Germinal center (tissue), 1 donor: ENCODE measurements around the gene P3H4.

Experiments
- DNase-seq: peaks from one replicate; pipeline ENCODE4 v3.0.0; 2012; ENCODE audit warnings: mixed read lengths, low spot score

Gene P3H4

GRCh38 chr17:41821776-41822175 lies 10.0 kb upstream of the P3H4 start:
- no peak for DNase-seq

DNA sequence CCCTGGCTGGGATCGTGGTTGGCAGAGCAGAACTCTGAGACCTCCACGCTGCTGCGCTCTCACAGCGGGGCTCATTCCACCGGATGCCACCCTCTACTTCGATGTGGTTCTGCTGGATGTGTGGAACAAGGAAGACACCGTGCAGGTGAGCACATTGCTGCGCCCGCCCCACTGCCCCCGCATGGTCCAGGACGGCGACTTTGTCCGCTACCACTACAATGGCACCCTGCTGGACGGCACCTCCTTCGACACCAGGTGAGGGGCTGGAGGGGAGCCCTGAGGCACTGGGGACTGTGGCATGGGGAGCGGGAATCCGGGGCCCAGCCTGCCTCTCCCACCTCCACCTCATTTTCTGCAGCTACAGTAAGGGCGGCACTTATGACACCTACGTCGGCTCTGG lies 6.3 kb upstream of the P3H4 start:
- DNase-seq, result no peak

GRCh38 chr17:41816637-41817320 lies 5.0 kb upstream of the P3H4 start:
- no peak for DNase-seq

DNA sequence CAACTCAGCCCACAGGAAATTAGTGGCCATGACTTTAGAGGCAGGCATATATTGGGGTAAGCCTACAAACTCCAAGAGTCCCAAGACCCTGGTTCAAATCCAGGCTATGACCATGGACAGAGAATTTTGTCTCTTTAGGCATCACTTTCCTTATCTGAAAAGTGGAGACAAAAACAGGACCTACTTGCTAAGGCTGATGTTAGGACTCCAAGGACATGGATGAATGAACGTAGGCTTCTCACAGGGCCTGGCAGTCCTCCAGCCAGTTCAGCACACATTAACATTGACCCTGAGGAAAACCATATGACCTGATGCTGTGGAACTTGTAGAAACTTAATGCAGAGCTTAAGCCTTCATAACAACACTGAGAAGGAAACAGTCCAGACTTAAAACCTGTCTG lies 2.4 kb upstream of the P3H4 start:
- DNase-seq, result no peak

DNA sequence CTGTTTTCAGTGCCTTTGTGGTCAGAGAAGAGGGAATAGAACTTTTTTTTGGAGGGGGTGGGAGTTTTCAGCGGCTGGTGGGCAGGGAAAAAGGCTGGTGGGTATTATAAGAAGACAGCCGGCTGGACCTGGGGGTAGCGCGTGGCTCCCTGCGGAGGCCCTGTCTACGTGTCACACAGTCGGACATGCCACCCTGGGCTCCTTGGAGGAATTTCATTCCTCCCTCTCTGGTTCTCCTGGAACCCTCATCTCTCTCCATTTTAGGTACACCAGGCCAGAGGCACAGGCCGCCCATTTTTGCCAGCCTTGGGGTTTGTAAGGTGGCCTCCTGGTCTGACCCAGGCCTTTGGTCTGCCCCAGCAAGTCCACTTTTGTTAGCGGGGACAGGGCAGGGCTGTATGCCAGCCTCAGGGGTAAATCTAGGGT lies 2.0 kb upstream of the P3H4 start:
- no peak for DNase-seq

GRCh38 chr17:41813152-41813680 lies 1.5 kb upstream of the P3H4 start:
- DNase-seq, result no peak

GRCh38 chr17:41812381-41813151 lies 817 bp upstream of the P3H4 start, which contains the start of gene FKBP10:
FKBP10 (plus strand) TSS chr17:41813004; CDS start chr17:41813035, 31 bp downstream.
- peak; percentile 43 for DNase-seq

GRCh38 chr17:41810659-41811548 lies 845 bp downstream of the P3H4 start:
- no peak for DNase-seq

GRCh38 chr17:41806685-41807445 lies 4.9 kb downstream of the P3H4 start:
- no peak for DNase-seq

GRCh38 chr17:41803049-41804020 lies 8.4 kb downstream of the P3H4 start:
- DNase-seq, result peak; percentile 50

- DNase-seq, result peak; percentile 78
These were observed 10.1 kb downstream of the P3H4 start for GRCh38 chr17:41801374-41802271.

GRCh38 chr17:41800601-41801373 lies 11.0 kb downstream of the P3H4 start:
- DNase-seq, result no peak

GRCh38 chr17:41799366-41799765 lies 12.4 kb downstream of the P3H4 start:
- DNase-seq, result no peak

DNA sequence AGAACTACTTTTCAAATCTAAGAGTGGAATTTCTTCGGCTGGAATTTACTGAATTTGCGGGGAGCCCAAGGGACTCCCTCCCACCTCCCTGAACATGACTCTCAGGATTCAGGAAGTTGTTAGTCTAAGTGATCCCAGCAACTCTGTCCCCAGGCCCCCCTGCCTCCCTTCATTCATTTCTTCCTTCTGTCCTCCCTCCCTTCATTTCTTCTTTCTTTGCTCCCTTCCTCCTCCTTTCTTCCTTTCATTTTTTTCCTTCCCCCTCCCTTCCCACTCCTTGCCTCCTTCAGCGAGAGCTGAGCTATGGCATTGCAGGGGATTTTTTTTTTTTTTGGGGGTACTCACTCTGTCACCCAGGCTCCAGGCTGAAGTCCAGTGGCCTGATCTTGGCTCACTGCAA lies 14.4 kb downstream of the P3H4 start:
- DNase-seq, result no peak

DNA sequence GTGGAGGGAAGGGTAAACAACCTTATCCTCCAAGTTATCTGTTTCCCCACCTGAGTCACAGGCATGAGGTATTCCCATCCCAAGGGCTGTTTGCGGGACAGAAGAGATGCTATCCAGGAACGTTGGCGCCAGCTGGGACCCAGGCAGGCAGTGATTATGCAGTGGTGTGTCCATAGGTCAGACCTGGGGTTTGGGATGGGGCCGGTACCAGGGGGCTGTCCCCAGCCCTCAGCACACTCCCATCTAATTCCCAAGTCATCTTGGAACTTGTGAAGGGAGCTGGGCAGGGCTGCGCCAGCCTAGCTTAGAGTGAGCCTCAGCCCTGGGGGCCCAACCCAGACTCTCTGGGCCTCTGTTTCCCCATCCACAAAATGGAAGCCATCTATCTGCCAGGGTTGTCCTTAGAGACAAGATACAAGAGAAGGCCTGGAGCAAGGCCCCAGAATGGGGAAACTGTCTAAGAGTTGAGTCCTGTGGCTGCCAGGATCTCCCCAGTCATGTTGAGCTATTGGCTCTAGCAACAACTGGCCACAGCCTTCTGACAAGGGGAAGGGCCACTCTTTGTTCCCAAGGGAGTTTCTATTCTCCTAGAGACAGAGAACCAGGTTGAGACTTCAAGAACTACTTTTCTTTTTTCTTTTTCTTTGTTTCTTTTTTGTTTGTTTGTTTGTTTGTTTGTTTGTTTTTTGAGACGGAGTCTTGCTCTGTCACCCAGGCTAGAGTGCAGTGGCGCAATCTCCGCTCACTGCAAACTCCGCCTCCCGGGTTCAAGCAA lies 15.4 kb downstream of the P3H4 start:
- DNase-seq, result no peak

DNA sequence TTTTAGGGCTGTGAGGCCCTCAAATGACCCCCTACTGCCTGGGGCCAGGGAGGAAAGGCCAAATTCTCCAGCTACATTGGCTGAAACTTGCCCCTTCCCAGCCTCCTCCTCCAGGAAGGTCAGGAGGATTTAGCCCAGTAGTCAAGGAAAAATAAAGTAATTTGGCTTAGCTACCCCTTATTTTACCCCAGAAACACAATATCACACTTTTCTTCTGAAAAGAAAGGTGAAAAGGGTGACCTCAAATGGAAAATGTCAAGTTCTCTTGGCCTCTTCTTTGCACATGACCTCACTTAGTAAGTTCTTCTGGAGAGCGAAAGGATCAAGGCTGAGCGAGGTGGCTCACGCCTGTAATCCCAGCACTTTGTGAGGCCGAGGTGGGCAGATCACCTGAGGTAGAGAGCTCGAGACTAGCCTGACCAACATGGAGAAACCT lies 17.2 kb downstream of the P3H4 start:
- DNase-seq, result no peak

GRCh38 chr17:41793784-41794539 lies 17.8 kb downstream of the P3H4 start:
- no peak for DNase-seq
